HEK293T (cell line): ENCODE data around the gene DDX55.
A peak's percentile ranks its signal among the peaks of the same experiment; 100 is the strongest.
"Not testable (repeated sequence)": the region's sequence is repeated elsewhere in the genome, so short reads cannot be mapped to it uniquely, and the experiment has no call there.

Source experiments
- CTCF ChIA-PET: fragments of 350-600 bp; formaldehyde crosslinking; extraction: SDS; loops from one replicate; lab custom pipeline; 2021; ENCODE audit warnings: antibody characterized with exemption, inconsistent platforms; lab: Yijun Ruan, JAX
- POLR2A ChIA-PET: fragments of 350-600 bp; formaldehyde crosslinking; extraction: SDS; loops from one replicate; lab custom pipeline; 2020; ENCODE audit warnings: antibody characterized with exemption, inconsistent platforms; lab: Yijun Ruan, JAX
- DNase-seq: peaks from one replicate; pipeline ENCODE4 v3.0.0; 2012; ENCODE audit warnings: mixed read lengths; ENCODE audit errors: extremely low spot score
- ARNT ChIP-seq: fragments of 450-650 bp; IDR thresholded peaks from 2 replicates; pipeline ENCODE4 v1.6.1; 2017; ENCODE audit warnings: mild to moderate bottlenecking
- BHLHE40 ChIP-seq: fragments of 450-650 bp; IDR thresholded peaks from 2 replicates; pipeline ENCODE4 v1.6.1; 2016; ENCODE audit warnings: mild to moderate bottlenecking, moderate library complexity, borderline replicate concordance
- CTBP1 ChIP-seq: fragments of 450-650 bp; IDR thresholded peaks from 2 replicates; pipeline ENCODE4 v1.6.1; 2016; ENCODE audit warnings: borderline replicate concordance
- ELF4 ChIP-seq: fragments of 450-650 bp; IDR thresholded peaks from 2 replicates; pipeline ENCODE4 v1.6.1; 2017; ENCODE audit warnings: antibody characterized with exemption
- FOXA1 ChIP-seq: fragments of 450-650 bp; IDR thresholded peaks from 2 replicates; pipeline ENCODE4 v1.6.1; 2016; ENCODE audit warnings: mild to moderate bottlenecking
- FOXK2 ChIP-seq: fragments of 450-650 bp; IDR thresholded peaks from 2 replicates; pipeline ENCODE4 v1.6.1; 2016; ENCODE audit warnings: mild to moderate bottlenecking
- FOXM1 ChIP-seq: fragments of 450-650 bp; IDR thresholded peaks from 2 replicates; pipeline ENCODE4 v1.6.1; 2017; ENCODE audit warnings: mild to moderate bottlenecking, borderline replicate concordance
- HDGF ChIP-seq: fragments of 450-650 bp; IDR thresholded peaks from 2 replicates; pipeline ENCODE4 v1.6.1; 2017; ENCODE audit warnings: antibody characterized with exemption, borderline replicate concordance
- L3MBTL2 ChIP-seq: fragments of 450-650 bp; conservative IDR thresholded peaks from 2 replicates; pipeline ENCODE4 v1.6.1; 2016; ENCODE audit warnings: mild to moderate bottlenecking
- LEF1 ChIP-seq: fragments of 450-650 bp; IDR thresholded peaks from 2 replicates; pipeline ENCODE4 v1.6.1; 2017; ENCODE audit warnings: mild to moderate bottlenecking, borderline replicate concordance
- NFRKB ChIP-seq: fragments of 450-650 bp; IDR thresholded peaks from 2 replicates; pipeline ENCODE4 v1.6.1; 2016; ENCODE audit warnings: mild to moderate bottlenecking, moderate library complexity
- PKNOX1 ChIP-seq: fragments of 450-650 bp; IDR thresholded peaks from 2 replicates; pipeline ENCODE4 v1.6.1; 2016
- SP1 ChIP-seq: fragments of 450-650 bp; IDR thresholded peaks from 2 replicates; pipeline ENCODE4 v1.6.1; 2017
- SUZ12 ChIP-seq: fragments of 450-650 bp; IDR thresholded peaks from 2 replicates; pipeline ENCODE4 v1.6.1; 2016; ENCODE audit warnings: mild to moderate bottlenecking
- TARDBP ChIP-seq: fragments of 450-650 bp; IDR thresholded peaks from 2 replicates; pipeline ENCODE4 v1.6.1; 2016
- ZNF384 ChIP-seq: fragments of 450-650 bp; IDR thresholded peaks from 2 replicates; pipeline ENCODE4 v1.6.1; 2016

Gene DDX55

GRCh38 chr12:123601602-123602489, at the start of gene DDX55:
Gene DDX55 (plus strand): TSS chr12:123602099. CDS start chr12:123602149, 50 bp downstream.
- peak; percentile 85 for DNase-seq
- ChIA-PET POLR2A (interaction anchor here (0.8 to 1.7 kb wide), 10 partner anchors 11 to 369 kb away, joined by 3 to 7 read pairs (median 4); partner anchors contain the start of genes KMT5A, MPHOSPH9 and MTRFR), CTCF (no interaction called here)
- peak; percentile 64 for TF ChIP-seq ARNT
- TF ChIP-seq FOXM1: peak; percentile 4; the same call in 1 of the 2 replicates
- TF ChIP-seq ELF4: peak; percentile 83
- no peak for TF ChIP-seq SP1
- peak; percentile 96 for TF ChIP-seq L3MBTL2
- TF ChIP-seq ZNF384: no peak
- TF ChIP-seq NFRKB: peak; percentile 43
- TF ChIP-seq FOXK2: no peak
- no peak for TF ChIP-seq HDGF
- TF ChIP-seq PKNOX1: peak; percentile 84
- no peak for TF ChIP-seq BHLHE40
- no peak for TF ChIP-seq FOXA1
- no peak; the same call in 1 of the 2 replicates for TF ChIP-seq LEF1
- TF ChIP-seq SUZ12: no peak
- peak; percentile 96 for TF ChIP-seq CTBP1
- TF ChIP-seq TARDBP: peak; percentile 80; the same call in 1 of the 2 replicates

GRCh38 chr12:123554136-123554535, 47.8 kb upstream of the DDX55 start:
- CTCF ChIA-PET, POLR2A ChIA-PET, DNase-seq: not testable (repeated sequence)

- DNase-seq, POLR2A ChIA-PET: not testable (repeated sequence)
- CTCF ChIA-PET: interaction anchor here (0.8 kb wide), 1 partner anchor 27 kb away, joined by 3 read pairs; no protein-coding TSS in a partner anchor
Observed at GRCh38 chr12:123554843-123555242, 47.1 kb upstream of the DDX55 start.

GRCh38 chr12:123558487-123558886, 43.4 kb upstream of the DDX55 start:
- POLR2A ChIA-PET: interaction anchor here (1.3 kb wide), 1 partner anchor 10 kb away, joined by 3 read pairs; no protein-coding TSS in a partner anchor
- DNase-seq, CTCF ChIA-PET: not testable (repeated sequence)

- TF ChIP-seq FOXM1: no peak
- TF ChIP-seq SUZ12: no peak
- TF ChIP-seq HDGF: no peak
- TF ChIP-seq ARNT: no peak
- no peak for TF ChIP-seq FOXK2
- no peak for TF ChIP-seq FOXA1
- no peak for TF ChIP-seq PKNOX1
- TF ChIP-seq ELF4: no peak
- TF ChIP-seq BHLHE40: no peak
- no peak for TF ChIP-seq ZNF384
- CTCF ChIA-PET: no interaction called here
- no peak for DNase-seq
- POLR2A ChIA-PET: interaction anchor here (1.5 kb wide), 1 partner anchor 25 kb away, joined by 4 read pairs; the partner anchor contains the start of gene TMED2
Observed at GRCh38 chr12:123559468-123559867, 42.4 kb upstream of the DDX55 start.

- POLR2A ChIA-PET: interaction anchor here (0.8 to 1.0 kb wide), 2 partner anchors 38 to 339 kb away, joined by 3 to 4 read pairs; partner anchors contain the start of genes MPHOSPH9 and RILPL1
- no peak for TF ChIP-seq TARDBP
- peak; percentile 74 for TF ChIP-seq L3MBTL2
Observed at GRCh38 chr12:123571343-123571813, 30.5 kb upstream of the DDX55 start.

GRCh38 chr12:123572391-123572790, 29.5 kb upstream of the DDX55 start:
- POLR2A ChIA-PET: interaction anchor here (1.2 kb wide), 1 partner anchor 39 kb away, joined by 3 read pairs; the partner anchor contains the start of gene RILPL1
- CTCF ChIA-PET: interaction anchor here (1.3 kb wide), 1 partner anchor 10 kb away, joined by 6 read pairs; no protein-coding TSS in a partner anchor
- TF ChIP-seq PKNOX1 (0 out of 2 replicates have a peak, but pooled peaks have one; percentile 32), BHLHE40 (no peak), ZNF384 (no peak), FOXK2 (no peak)
- DNase-seq: no peak

More at GRCh38 chr12:123571343-123571813, 30.5 kb upstream of the DDX55 start:
- peak; percentile 51 for DNase-seq
- CTCF ChIA-PET: interaction anchor here (1.6 kb wide), 1 partner anchor 10 kb away, joined by 8 read pairs; no protein-coding TSS in a partner anchor
